BJ (cell line): ENCODE data around the gene SHMT1. TPM values are rescaled to one million over a fixed set of nuclear protein-coding genes. Genes with fewer than 3 reads are reported as not detected.

Source experiments
- CTCF ChIA-PET: fragments of 350-600 bp; formaldehyde crosslinking; extraction: SDS; loops from one replicate; lab custom pipeline; 2021; ENCODE audit warnings: antibody characterized with exemption, inconsistent platforms; lab: Yijun Ruan, JAX
- POLR2A ChIA-PET: fragments of 300-600 bp; sonication (Branson Sonifier 250); formaldehyde crosslinking; extraction: SDS; loops from one replicate; lab custom pipeline; 2021; ENCODE audit warnings: antibody characterized with exemption; lab: Charles Lee
- DNase-seq: peaks from one replicate; pipeline ENCODE4 v3.0.0-alpha.2; 2011; ENCODE audit warnings: low read depth
- H3K27me3 ChIP-seq: 2 replicates; pipeline ENCODE4 v1.6.0; 2011; ENCODE audit warnings: low read length; ENCODE audit not compliant: control insufficient read depth, insufficient read depth
- H3K36me3 ChIP-seq: 2 replicates; pipeline ENCODE4 v1.5.1; 2011; ENCODE audit warnings: low read length; ENCODE audit not compliant: control insufficient read depth, insufficient read depth
- H3K4me3 ChIP-seq: 2 replicates; pipeline ENCODE4 v1.5.1; 2011; ENCODE audit warnings: low read depth, mild to moderate bottlenecking, control low read depth, low read length
- CTCF ChIP-seq: IDR thresholded peaks from 2 replicates; pipeline ENCODE4 v1.5.1; 2011; ENCODE audit warnings: low read depth, mild to moderate bottlenecking, control low read depth, inconsistent platforms, low read length, moderate library complexity; ENCODE audit not compliant: insufficient read depth
- polyA plus RNA-seq: library from polyadenylated mRNA; depleted of rRNA; stranded (reverse); fragments of >200 nt; gene quantifications from 2 replicates; pipeline ENCODE4 v1.2.3, GENCODE V29; 2011

The SHMT1 gene
- polyA plus RNA-seq, 1 experiment = 5.9 TPM

GRCh38 chr17:18320301-18320700 is 43.0 kb downstream of the SHMT1 start:
- POLR2A ChIA-PET = no interaction called here
- no peak for TF ChIP-seq CTCF
- Histone ChIP-seq H3K36me3 (peaks cover 31% of the 10 kb centered on the region), H3K4me3 (no peak overlapping the region), H3K27me3 (no peaks in the 10 kb centered on the region)
- CTCF ChIA-PET = interaction anchor here (0.9 to 2.3 kb wide), 8 partner anchors 13 to 179 kb away, joined by 3 to 14 read pairs (median 4); no protein-coding TSS in a partner anchor
- no peak for DNase-seq

- H3K27me3 ChIP-seq = no peaks in the 10 kb centered on the region
- CTCF ChIA-PET = interaction anchor here (0.6 to 2.3 kb wide), 11 partner anchors 14 to 178 kb away, joined by 3 to 14 read pairs (median 3); no protein-coding TSS in a partner anchor
- POLR2A ChIA-PET = no interaction called here
- H3K4me3 ChIP-seq = no peak overlapping the region
- peaks cover 29% of the 10 kb centered on the region for H3K36me3 ChIP-seq
- peak; percentile 66 for TF ChIP-seq CTCF
- DNase-seq = no peak
Observed at GRCh38 chr17:18319604-18320256, 43.6 kb downstream of the SHMT1 start.

GRCh38 chr17:18318771-18319450 is 44.4 kb downstream of the SHMT1 start:
- ChIA-PET POLR2A (no interaction called here), CTCF (interaction anchor here (0.6 to 2.2 kb wide), 7 partner anchors 9 to 34 kb away, joined by 3 to 7 read pairs (median 3); no protein-coding TSS in a partner anchor)
- Histone ChIP-seq H3K36me3 (peaks cover 24% of the 10 kb centered on the region), H3K4me3 (no peak overlapping the region), H3K27me3 (no peaks in the 10 kb centered on the region)
- no peak for TF ChIP-seq CTCF
- DNase-seq = no peak

GRCh38 chr17:18318117-18318516 is 45.2 kb downstream of the SHMT1 start:
- no peak for TF ChIP-seq CTCF
- DNase-seq = no peak
- H3K36me3 ChIP-seq = peaks cover 16% of the 10 kb centered on the region
- H3K27me3 ChIP-seq = no peaks in the 10 kb centered on the region
- ChIA-PET POLR2A (no interaction called here), CTCF (interaction anchor here (2.2 kb wide), 1 partner anchor 10 kb away, joined by 7 read pairs; no protein-coding TSS in a partner anchor)
- H3K4me3 ChIP-seq = no peak overlapping the region

GRCh38 chr17:18315961-18316360 is 47.4 kb downstream of the SHMT1 start:
- no peak for DNase-seq
- POLR2A ChIA-PET = no interaction called here
- no peaks in the 10 kb centered on the region for H3K27me3 ChIP-seq
- H3K36me3 ChIP-seq = peaks cover 10% of the 10 kb centered on the region
- TF ChIP-seq CTCF = no peak
- H3K4me3 ChIP-seq = peak overlapping the region; percentile 93
- CTCF ChIA-PET = no interaction called here
